Testis (tissue), 2 donors: ENCODE measurements around the gene HERC4.

Experiments
- CTCF ChIP-seq, 3 experiments: fragments of 450-650 bp in 2 of 3; fragments of 200-600 bp in 1 of 3; sonication (generic) in 1 of 3; IDR thresholded peaks; one replicate each; pipeline ENCODE4 v1.5.1; 2016 to 2019; ENCODE audit warnings: antibody characterized with exemption in 3 of 3, mild to moderate bottlenecking in 2 of 3, moderate library complexity in 1 of 3
- POLR2A ChIP-seq: fragments of 450-650 bp; IDR thresholded peaks from one replicate; pipeline ENCODE4 v1.6.1; 2017; ENCODE audit warnings: antibody characterized with exemption, mild to moderate bottlenecking, moderate library complexity

DNA sequence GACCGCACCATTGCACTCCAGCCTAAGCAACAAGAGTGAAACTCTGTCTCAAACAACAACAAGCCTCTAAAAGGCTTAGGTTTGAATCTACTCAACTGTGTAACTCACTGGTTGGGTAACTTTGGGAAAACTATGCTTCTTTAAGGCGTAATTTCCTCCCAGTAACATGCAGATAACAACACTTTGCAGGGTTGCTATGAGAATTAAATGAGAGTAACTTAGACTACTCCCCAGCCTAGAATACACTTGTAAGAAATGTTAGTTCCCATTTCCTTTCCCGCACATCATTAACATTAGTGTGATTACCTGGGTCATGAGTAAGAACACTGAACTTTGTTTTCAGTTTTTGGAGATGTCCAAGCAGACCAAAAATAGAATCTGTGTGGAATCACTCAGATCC, 28.8 kb upstream of the HERC4 start:
- TF ChIP-seq CTCF (IDR thresholded peaks at IDR 0.05) (no peak), POLR2A (no peak)
